Measurements from ENCODE around the gene UNC13C.
A peak's percentile ranks its signal among the peaks of the same experiment; 100 is the strongest.

Gene UNC13C

GRCh38 chr15:54026258-54026657, 48.0 kb downstream of the UNC13C start:
- DNase-seq: no peak

DNA sequence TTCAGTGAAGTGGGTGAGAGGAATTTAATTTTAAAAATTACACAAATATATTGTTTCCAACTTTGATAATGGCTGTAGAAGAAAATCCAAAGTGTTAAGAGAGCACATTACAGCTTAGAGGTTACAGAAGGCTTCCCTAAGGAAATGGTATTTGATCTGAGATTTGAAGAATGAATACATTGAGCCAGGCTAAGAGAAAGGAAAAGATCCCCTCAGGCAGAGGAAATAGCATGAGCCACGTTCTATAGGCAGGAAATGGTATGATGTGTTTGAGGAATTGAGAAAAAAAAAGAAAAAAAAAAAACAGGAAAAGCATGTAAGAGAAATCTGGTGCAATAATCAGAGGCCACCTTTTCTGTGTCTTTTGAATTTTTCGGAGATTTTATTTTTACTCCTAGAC, 48.6 kb downstream of the UNC13C start:
- no peak for DNase-seq

GRCh38 chr15:54029081-54029480, 50.8 kb downstream of the UNC13C start:
- DNase-seq: no peak

- DNase-seq: no peak
Observed at GRCh38 chr15:54032066-54032465, 53.8 kb downstream of the UNC13C start.

DNA sequence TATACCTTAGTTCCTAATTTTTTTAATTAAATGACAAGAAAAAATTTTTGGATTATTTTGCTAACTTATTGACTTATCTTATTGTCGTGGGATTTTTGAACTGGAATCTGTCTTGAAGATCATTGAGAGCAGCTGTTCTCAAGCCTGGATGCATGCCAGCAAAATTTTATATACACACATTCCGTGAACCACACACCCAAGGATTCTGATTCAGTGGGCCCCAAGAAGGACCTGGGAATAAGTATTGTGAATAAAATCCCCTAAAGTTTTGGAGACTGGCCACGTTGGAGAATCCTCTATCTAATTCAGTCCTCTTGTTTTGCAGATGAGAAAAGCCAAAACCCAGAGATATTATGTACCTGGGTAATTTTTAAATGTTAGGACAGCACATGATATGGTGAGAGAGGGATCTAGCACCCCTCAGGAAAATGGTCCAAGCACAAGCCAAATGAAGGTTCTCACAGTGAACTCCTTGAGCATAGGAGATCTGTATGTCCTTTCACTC, 55.2 kb downstream of the UNC13C start:
- DNase-seq: no peak

- no peak for DNase-seq
Observed at GRCh38 chr15:54033869-54034458, 55.7 kb downstream of the UNC13C start.

GRCh38 chr15:54035616-54036015, 57.4 kb downstream of the UNC13C start:
- no peak for DNase-seq

DNA sequence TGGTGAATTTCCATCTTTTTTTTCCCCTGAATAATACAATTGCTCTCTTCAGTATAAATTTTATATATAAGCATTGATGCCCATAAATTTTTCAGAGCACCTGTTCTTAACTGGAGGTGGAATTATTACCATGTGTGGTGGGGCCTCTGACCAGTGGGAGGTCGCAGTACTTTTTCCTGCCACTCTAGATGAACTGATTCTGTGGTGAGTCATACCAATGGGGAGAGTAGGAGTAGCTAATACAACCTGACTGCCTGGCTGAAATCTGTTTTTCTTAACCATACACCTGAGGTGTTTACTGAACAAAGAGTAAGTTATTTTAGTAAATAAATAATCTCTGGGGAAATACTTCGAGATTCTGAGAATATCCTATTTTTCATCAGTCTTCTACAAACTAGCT, 67.2 kb downstream of the UNC13C start:
- no peak for DNase-seq

GRCh38 chr15:54046093-54046492, 67.9 kb downstream of the UNC13C start:
- DNase-seq: no peak

GRCh38 chr15:54064365-54064764, 86.1 kb downstream of the UNC13C start:
- DNase-seq: no peak

- no peak for DNase-seq
Observed at GRCh38 chr15:54066403-54066802, 88.2 kb downstream of the UNC13C start.

DNA sequence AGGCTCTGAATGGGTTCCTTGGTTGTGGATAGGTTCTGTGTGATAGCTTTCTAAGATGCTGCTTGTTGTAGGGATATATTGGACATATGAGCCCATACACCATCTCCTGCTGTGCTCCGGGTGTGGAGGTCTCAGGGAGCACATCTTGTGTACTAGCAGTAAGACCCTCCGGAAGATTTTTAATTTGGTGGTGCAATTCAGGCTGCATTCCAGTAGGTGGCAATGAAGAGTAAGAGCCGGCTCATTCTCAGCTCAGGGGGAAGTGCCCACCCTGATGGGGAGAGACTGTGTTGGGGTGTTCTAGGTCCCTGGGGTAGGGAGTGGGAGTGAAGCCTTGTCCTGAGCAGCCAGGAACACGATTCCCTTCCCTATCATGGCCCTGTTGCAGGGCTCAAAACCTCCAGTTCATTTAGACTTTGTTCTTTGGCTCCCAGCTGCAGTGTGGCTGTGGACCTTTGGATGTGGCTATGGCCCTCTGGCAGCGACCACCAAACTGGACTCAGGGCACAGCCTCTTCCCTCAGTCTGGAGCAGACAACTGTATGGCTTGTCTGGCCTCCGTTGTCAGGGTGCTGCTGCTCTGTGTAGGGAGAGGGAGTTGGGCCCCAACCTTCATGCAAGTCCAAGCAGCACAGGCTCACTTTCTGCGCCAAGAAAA, 104.7 kb downstream of the UNC13C start:
- DNase-seq: peak; percentile 2

- DNase-seq: no peak
Observed at GRCh38 chr15:54083501-54083900, 105.3 kb downstream of the UNC13C start.

GRCh38 chr15:54083991-54084390, 105.8 kb downstream of the UNC13C start:
- no peak for DNase-seq

DNA sequence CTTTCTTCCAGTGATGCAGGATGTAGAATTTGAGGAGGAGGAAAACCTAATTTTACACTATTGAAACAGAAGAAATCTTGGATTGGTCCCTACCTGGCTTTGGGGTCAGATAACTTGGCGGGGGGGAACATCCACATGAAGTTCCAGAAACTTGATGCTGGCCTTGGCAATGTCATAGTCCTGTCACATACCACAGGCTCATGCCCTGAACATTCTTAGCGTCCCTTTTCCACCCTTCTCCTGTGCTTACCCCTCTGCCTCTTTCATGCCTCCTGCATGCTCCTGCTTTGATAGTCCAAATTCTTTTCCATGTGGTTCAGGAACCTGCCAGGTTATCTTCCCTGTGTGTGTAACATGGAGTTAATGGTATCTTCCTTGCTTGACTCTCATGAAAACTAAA, 110.6 kb downstream of the UNC13C start:
- DNase-seq: no peak

GRCh38 chr15:54089776-54090175, 111.5 kb downstream of the UNC13C start:
- no peak for DNase-seq

GRCh38 chr15:54091651-54092050, 113.4 kb downstream of the UNC13C start:
- DNase-seq: no peak

GRCh38 chr15:54094661-54095060, 116.4 kb downstream of the UNC13C start:
- DNase-seq: no peak

- DNase-seq: no peak
Observed at GRCh38 chr15:54097019-54097418, 118.8 kb downstream of the UNC13C start.

DNA sequence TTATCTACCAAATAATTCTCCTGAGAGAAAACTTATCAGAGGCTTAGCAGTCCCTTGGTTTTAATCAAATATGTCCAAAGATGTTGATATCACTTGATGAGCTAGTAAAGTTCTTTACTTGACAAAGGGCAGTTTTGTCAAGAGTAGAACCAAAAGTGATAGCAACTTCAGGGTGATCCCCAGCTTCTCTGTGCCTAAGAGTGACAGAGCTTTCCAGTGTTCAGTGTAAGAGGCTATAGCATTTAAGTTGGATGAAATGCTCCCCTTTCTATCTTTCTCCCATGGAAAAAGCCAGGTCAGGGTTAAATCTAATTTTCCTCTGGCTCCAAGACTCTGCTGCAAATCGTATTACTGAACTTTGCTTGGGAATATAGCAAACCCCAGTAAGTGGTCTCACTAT, 120.8 kb downstream of the UNC13C start:
- DNase-seq: no peak

DNA sequence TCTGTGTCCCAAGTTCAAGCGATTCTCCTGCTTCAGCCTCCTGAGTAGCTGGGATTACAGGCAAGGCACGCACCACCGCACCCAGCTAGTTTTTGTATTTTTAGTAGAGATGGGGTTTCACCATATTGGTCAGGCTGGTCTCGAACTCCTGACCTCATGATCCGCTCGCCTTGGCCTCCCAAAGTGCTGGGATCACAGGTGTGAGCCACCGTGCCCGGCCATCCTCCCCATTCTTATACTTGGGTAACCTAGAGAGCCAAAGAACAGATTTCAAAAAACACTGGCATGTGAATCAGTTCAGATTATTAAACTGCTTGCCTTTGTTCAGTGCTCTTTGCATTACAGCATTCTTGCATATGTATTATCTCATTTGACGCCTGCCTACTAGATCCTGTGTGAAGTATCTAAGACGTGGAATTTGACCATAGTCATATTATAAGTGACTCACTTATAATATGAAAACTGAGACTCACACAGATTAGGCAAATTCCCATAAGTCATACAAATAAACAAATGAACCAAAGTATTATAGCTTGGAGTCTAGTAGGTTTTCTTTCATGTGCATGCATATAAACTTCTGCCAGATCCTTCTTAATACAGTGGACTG, 123.5 kb downstream of the UNC13C start:
- DNase-seq: no peak

- DNase-seq: no peak
Observed at GRCh38 chr15:54102704-54103103, 124.5 kb downstream of the UNC13C start.

GRCh38 chr15:54109014-54109413, 130.8 kb downstream of the UNC13C start:
- no peak for DNase-seq

GRCh38 chr15:54119051-54119450, 140.8 kb downstream of the UNC13C start:
- DNase-seq: no peak

Data from fibroblast of skin of back (primary cell).